Measurements from ENCODE around the gene ANKRD13D.
"Not testable (repeated sequence)": the region's sequence is repeated elsewhere in the genome, so short reads cannot be mapped to it uniquely, and the experiment has no call there.

The ANKRD13D gene

DNA sequence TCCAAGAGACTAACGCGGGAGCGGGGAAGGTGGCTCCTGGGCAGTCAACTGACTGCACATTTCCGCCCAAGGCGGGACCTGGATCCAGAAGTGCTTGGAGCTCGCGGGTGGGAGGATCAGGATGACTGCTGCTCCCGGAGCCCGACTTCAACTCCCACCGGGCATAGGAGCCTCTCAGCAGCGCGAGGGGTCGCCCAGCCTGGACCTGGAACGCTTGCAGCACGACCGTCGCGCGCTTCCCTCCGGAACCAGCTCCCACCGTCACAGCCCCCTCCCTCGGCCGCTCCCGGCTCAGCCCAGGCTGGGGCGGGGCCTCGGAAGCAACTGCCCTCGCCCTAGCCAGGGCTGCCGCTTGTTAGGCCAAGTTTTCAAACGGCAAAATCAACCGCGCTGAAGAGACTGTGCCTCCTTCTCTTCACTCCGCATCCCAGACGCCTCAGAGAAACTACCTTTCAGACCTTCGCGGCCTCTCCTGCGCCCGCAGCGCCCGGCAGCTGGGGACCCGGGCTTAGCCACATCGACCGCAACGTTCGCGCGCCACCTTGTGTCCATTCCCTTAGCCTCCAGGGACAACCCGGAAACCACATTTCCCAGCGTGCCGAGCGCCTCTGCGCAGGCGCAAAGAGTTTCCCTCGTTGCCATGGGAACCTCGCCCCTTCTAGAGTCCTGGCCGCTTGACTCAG is 28.2 kb downstream of the ANKRD13D start:
- peak overlapping the region; percentile 83 for H3K4me3 ChIP-seq (ENCODE audit: low read length)
- TF ChIP-seq, protein P1, sequence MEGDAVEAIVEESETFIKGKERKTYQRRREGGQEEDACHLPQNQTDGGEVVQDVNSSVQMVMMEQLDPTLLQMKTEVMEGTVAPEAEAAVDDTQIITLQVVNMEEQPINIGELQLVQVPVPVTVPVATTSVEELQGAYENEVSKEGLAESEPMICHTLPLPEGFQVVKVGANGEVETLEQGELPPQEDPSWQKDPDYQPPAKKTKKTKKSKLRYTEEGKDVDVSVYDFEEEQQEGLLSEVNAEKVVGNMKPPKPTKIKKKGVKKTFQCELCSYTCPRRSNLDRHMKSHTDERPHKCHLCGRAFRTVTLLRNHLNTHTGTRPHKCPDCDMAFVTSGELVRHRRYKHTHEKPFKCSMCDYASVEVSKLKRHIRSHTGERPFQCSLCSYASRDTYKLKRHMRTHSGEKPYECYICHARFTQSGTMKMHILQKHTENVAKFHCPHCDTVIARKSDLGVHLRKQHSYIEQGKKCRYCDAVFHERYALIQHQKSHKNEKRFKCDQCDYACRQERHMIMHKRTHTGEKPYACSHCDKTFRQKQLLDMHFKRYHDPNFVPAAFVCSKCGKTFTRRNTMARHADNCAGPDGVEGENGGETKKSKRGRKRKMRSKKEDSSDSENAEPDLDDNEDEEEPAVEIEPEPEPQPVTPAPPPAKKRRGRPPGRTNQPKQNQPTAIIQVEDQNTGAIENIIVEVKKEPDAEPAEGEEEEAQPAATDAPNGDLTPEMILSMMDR (IDR thresholded peaks at IDR 0.05; ENCODE audit: insufficient read depth, low read depth, low read length, missing control alignments), result peak; percentile 84
- DNase-seq (ENCODE audit: low read depth), result peak; percentile 94

DNA sequence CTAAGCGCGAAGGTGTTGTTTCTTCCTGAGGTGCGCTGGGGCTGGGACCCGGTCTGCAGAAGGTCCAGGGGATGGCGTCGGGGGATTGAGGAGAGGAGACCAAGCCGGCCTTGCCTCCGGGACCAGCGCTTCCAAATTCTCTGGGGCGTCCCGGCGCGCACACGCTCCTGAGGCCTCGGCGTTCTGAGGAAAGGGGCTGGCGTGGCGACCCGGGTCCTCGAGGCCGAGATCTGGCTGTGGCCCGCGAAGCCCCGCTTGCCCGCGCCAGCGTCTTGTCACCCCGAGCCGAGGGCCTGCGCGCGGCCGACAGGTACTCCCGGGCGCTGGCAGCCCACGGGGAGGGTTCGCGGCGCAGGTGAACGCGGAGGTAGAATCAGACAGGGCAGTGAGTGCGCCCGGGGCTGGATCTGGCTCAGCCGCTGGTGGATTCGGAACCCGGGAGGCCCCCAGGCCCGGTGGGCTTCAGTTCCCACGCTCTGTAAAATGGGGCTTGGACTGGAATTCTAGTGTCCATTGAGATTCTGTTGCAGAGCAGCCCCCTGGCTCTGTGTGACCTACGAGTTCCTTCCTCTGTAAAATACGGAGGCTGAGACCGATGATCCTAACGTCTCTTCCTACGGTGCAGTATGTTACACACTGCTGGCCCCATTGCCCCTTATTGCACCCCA is 28.9 kb downstream of the ANKRD13D start:
- peak overlapping the region; percentile 83 for H3K4me3 ChIP-seq (ENCODE audit: low read length)
- DNase-seq (ENCODE audit: low read depth), result peak; percentile 42
- TF ChIP-seq, protein P1 (IDR thresholded peaks at IDR 0.05; ENCODE audit: insufficient read depth, low read depth, low read length, missing control alignments), result no peak

DNA sequence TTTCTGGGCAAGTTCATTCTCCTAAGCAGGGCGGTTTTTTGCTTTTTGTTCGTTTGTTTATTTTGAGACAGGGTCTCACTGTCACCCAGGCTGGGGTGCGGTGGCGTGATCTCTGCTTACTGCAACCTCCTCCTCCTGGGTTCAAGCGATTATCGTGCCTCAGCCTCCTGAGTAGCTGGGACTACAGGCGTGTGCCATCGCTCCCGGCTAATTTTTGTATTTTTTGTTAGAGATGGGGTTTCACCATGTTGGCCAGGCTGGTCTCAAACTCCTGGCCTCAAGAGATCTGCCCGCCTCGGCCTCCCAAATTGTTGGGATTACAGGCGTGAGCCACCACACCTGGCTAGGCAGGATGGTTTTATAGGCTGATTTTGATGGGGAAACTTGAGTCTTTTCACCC is 29.8 kb downstream of the ANKRD13D start:
- not testable (repeated sequence) for DNase-seq (ENCODE audit: low read depth)
- peak overlapping the region; percentile 83 for H3K4me3 ChIP-seq (ENCODE audit: low read length)

DNA sequence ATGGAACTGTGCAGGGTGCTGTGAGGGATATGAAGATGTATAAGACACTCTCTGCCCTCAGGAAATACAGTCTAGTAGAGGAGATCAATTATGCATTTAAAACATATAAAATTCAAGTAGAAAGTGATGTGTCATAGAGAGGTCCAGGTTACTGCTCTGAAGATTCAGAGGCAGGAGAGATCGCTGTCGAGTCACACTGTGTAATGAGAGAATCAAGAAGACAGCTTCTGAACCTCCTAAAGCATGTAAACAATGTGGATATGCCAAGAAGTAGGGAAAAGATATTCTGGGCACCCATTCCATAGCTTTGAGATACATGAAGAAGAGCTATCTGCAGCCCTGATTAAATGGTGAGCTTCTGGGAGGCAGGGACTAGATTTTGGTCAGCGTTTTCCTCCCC is 30.9 kb downstream of the ANKRD13D start:
- DNase-seq (ENCODE audit: low read depth), result no peak
- no peak overlapping the region for H3K4me3 ChIP-seq (ENCODE audit: low read length)
- TF ChIP-seq, protein P1 (IDR thresholded peaks at IDR 0.05; ENCODE audit: insufficient read depth, low read depth, low read length, missing control alignments), result no peak

DNA sequence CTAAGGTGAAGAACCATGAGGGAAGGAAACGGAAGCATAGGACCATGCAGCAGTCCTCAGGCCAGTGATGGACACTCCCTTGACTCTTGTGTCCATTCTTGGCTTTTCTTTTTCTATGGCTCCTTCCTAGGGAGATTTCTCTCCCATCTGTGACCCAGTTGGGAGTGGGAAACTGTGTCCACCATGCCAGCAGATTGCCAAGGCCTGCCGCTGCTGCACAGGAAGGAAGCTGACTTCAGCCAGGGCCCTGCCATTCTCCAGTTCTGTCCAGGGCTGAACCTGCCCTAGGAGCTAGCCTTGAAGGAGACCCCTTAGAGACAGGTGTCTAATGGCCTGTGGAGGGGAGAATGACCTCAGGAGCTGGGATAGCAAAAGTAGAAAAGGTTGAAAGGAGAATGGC is 31.6 kb downstream of the ANKRD13D start:
- H3K4me3 ChIP-seq (ENCODE audit: low read length), result no peak overlapping the region
- no peak for DNase-seq (ENCODE audit: low read depth)
- TF ChIP-seq, protein P1 (IDR thresholded peaks at IDR 0.05; ENCODE audit: insufficient read depth, low read depth, low read length, missing control alignments), result no peak

DNA sequence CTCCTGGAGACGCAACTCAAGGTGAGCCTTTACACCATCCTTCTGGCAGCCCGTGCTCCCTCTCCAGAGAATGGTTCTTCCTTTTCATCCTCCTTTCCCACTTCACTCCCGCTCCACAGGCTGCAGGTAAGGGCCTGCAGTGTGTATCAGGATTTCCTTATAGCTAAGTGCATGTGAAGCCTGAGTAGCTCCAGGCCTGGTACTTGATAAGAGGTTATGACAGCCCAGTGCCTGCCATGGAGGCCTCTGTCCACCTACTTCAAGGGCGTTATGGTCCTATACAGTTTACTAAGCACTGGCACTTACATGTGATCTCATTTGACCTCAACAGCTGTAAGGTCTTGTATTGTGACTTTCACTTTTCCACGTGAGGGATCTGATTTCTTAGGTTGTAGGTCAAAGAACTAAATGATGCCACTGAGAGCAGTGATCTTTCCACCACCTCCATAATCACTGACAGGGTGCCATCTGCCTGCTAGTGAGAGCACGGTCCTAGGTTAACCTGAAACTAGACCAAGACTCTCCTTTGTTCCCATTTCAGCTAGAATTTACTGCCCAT is 32.3 kb downstream of the ANKRD13D start:
- H3K4me3 ChIP-seq (ENCODE audit: low read length), result no peak overlapping the region
- TF ChIP-seq, protein P1 (IDR thresholded peaks at IDR 0.05; ENCODE audit: insufficient read depth, low read depth, low read length, missing control alignments), result no peak
- DNase-seq (ENCODE audit: low read depth), result no peak

DNA sequence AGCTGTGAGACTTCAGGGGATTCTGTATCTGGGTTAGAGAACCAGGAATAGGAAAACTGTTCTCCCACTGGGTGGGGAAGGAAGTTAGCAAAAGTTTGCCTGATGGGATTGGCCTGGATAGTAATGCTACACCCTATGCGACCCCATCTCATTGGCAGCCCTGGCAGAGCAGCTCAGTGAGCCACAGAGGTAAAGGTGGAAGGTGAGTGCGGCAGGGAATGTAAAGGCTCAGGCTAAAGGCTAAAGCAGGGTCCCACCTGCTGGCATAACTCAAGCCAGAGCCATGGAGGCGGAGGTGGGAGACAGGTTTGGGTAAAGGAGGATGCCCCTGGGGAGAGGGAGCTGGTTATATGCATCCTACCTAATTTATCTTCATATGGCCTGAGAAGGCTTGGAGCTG is 32.9 kb downstream of the ANKRD13D start:
- H3K4me3 ChIP-seq (ENCODE audit: low read length), result no peak overlapping the region
- no peak for DNase-seq (ENCODE audit: low read depth)
- TF ChIP-seq, protein P1 (IDR thresholded peaks at IDR 0.05; ENCODE audit: insufficient read depth, low read depth, low read length, missing control alignments), result no peak

Data from epithelial cell of esophagus (primary cell).